Hematopoietic multipotent progenitor cell treated with erythropoietin and hydrocortisone succinate and interleukin-3 and kit ligand, for 4 days (in vitro differentiated cells): Measurements from ENCODE around the gene SUV39H1.
"Not testable (repeated sequence)": the region's sequence is repeated elsewhere in the genome, so short reads cannot be mapped to it uniquely, and the experiment has no call there.

Experiments used
- DNase-seq: peaks from one replicate; pipeline ENCODE4 v3.0.0-alpha.2; 2015

Gene SUV39H1

GRCh38 chrX:48696301-48696908, at the start of gene SUV39H1:
SUV39H1 (plus strand) TSS chrX:48696734; CDS start chrX:48696785, 51 bp downstream.
- DNase-seq: peak; percentile 95

- DNase-seq: peak; percentile 76
Measured at GRCh38 chrX:48648336-48648751, 48.2 kb upstream of the SUV39H1 start.

- DNase-seq: no peak
Measured at GRCh38 chrX:48649102-48649501, 47.4 kb upstream of the SUV39H1 start.

- peak; percentile 10 for DNase-seq
Measured at GRCh38 chrX:48652055-48652579, 44.4 kb upstream of the SUV39H1 start.

- DNase-seq: not testable (repeated sequence)
Measured at GRCh38 chrX:48654746-48655145, 41.8 kb upstream of the SUV39H1 start.

GRCh38 chrX:48659686-48660085, 36.8 kb upstream of the SUV39H1 start:
- DNase-seq: not testable (repeated sequence)

GRCh38 chrX:48663241-48663640, 33.3 kb upstream of the SUV39H1 start:
- DNase-seq: no peak

- DNase-seq: no peak
Measured at GRCh38 chrX:48664156-48664555, 32.4 kb upstream of the SUV39H1 start.

GRCh38 chrX:48665991-48666390, 30.5 kb upstream of the SUV39H1 start:
- DNase-seq: no peak

GRCh38 chrX:48666649-48667048, 29.9 kb upstream of the SUV39H1 start:
- no peak for DNase-seq

- no peak for DNase-seq
Measured at GRCh38 chrX:48667509-48667908, 29.0 kb upstream of the SUV39H1 start.

- DNase-seq: not testable (repeated sequence)
Measured at GRCh38 chrX:48668187-48668586, 28.3 kb upstream of the SUV39H1 start.

GRCh38 chrX:48676106-48676892, 20.2 kb upstream of the SUV39H1 start:
- peak; percentile 96 for DNase-seq

GRCh38 chrX:48676893-48677270, 19.7 kb upstream of the SUV39H1 start:
- peak; percentile 35 for DNase-seq

GRCh38 chrX:48677516-48677915, 19.0 kb upstream of the SUV39H1 start:
- no peak for DNase-seq

GRCh38 chrX:48680467-48680866, 16.1 kb upstream of the SUV39H1 start:
- peak; percentile 89 for DNase-seq

GRCh38 chrX:48680925-48681324, 15.6 kb upstream of the SUV39H1 start:
- not testable (repeated sequence) for DNase-seq

- no peak for DNase-seq
Measured at GRCh38 chrX:48681539-48682183, 14.9 kb upstream of the SUV39H1 start.

- DNase-seq: not testable (repeated sequence)
Measured at GRCh38 chrX:48682795-48683194, 13.7 kb upstream of the SUV39H1 start.

GRCh38 chrX:48683411-48683982, 13.0 kb upstream of the SUV39H1 start, which contains the start of gene WAS:
WAS (plus strand) TSS chrX:48683799; CDS start chrX:48683854, 55 bp downstream.
- peak; percentile 92 for DNase-seq

- no peak for DNase-seq
Measured at GRCh38 chrX:48684134-48684533, 12.4 kb upstream of the SUV39H1 start.

GRCh38 chrX:48685416-48685815, 11.1 kb upstream of the SUV39H1 start:
- no peak for DNase-seq

- no peak for DNase-seq
Measured at GRCh38 chrX:48688531-48689150, 7.9 kb upstream of the SUV39H1 start.
